ENCODE results near the gene LRRTM3. TPM values are rescaled to one million over a fixed set of nuclear protein-coding genes. Genes with fewer than 3 reads are reported as not detected.

LRRTM3 gene
- total RNA-seq, 1 experiment from 2014 or later = 0.21 TPM

DNA sequence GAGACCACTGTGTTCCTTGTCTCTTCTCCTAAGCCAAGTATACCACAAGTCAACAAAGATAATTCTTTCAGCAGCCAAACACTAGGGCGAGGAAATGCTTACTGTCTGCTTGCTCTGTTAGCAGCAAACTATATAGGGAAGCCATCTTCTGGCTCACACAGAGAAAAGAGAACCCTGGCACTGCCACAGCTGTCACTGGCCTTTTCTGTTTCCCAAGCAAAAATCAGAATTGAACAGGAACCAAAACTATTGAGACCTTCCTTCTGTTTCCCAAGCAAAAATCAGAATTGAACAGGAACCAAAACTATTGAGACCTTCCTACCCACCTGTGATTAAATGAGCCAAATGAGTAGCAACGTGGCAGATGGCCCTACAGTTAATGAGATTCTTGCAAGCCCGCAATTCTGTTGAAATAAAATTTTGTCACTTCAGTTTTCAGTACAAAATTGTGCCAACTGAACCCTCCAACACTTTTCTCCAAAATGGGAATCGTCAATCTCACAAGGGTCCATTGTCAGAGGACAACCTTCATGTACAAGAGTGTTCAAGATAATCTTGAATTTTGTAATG is 54.5 kb downstream of the LRRTM3 start:
- Histone ChIP-seq H3K36me3 (replicated peaks; ENCODE audit: control insufficient read depth, insufficient read depth, low read length) (no peaks in the 10 kb centered on the region), H3K27me3 (ENCODE audit: control insufficient read depth, insufficient read depth, low read length) (no peaks in the 10 kb centered on the region), H3K4me3 (ENCODE audit: insufficient read depth, low read depth, low read length) (no peak overlapping the region)
- no peak for DNase-seq

GRCh38 chr10:66981361-66982052 is 55.7 kb downstream of the LRRTM3 start:
- no peaks in the 10 kb centered on the region for H3K36me3 ChIP-seq (replicated peaks; ENCODE audit: control insufficient read depth, insufficient read depth, low read length)
- no peak for DNase-seq
- no peaks in the 10 kb centered on the region for H3K27me3 ChIP-seq (ENCODE audit: control insufficient read depth, insufficient read depth, low read length)

GRCh38 chr10:66982053-66982420 is 56.2 kb downstream of the LRRTM3 start:
- H3K4me3 ChIP-seq (ENCODE audit: insufficient read depth, low read depth, low read length) = no peak overlapping the region
- H3K36me3 ChIP-seq (replicated peaks; ENCODE audit: control insufficient read depth, insufficient read depth, low read length) = no peaks in the 10 kb centered on the region
- H3K27me3 ChIP-seq (ENCODE audit: control insufficient read depth, insufficient read depth, low read length) = no peaks in the 10 kb centered on the region
- DNase-seq = no peak

More at GRCh38 chr10:66981361-66982052, 55.7 kb downstream of the LRRTM3 start:
- no peak overlapping the region for H3K4me3 ChIP-seq (ENCODE audit: insufficient read depth, low read depth, low read length)

GRCh38 chr10:66982792-66983474 is 57.1 kb downstream of the LRRTM3 start:
- DNase-seq = no peak
- Histone ChIP-seq H3K36me3 (replicated peaks; ENCODE audit: control insufficient read depth, insufficient read depth, low read length) (no peaks in the 10 kb centered on the region), H3K27me3 (ENCODE audit: control insufficient read depth, insufficient read depth, low read length) (no peaks in the 10 kb centered on the region), H3K4me3 (ENCODE audit: insufficient read depth, low read depth, low read length) (no peak overlapping the region)

GRCh38 chr10:66983475-66983818 is 57.6 kb downstream of the LRRTM3 start:
- Histone ChIP-seq H3K36me3 (replicated peaks; ENCODE audit: control insufficient read depth, insufficient read depth, low read length) (no peaks in the 10 kb centered on the region), H3K27me3 (ENCODE audit: control insufficient read depth, insufficient read depth, low read length) (no peaks in the 10 kb centered on the region), H3K4me3 (ENCODE audit: insufficient read depth, low read depth, low read length) (no peak overlapping the region)
- no peak for DNase-seq

DNA sequence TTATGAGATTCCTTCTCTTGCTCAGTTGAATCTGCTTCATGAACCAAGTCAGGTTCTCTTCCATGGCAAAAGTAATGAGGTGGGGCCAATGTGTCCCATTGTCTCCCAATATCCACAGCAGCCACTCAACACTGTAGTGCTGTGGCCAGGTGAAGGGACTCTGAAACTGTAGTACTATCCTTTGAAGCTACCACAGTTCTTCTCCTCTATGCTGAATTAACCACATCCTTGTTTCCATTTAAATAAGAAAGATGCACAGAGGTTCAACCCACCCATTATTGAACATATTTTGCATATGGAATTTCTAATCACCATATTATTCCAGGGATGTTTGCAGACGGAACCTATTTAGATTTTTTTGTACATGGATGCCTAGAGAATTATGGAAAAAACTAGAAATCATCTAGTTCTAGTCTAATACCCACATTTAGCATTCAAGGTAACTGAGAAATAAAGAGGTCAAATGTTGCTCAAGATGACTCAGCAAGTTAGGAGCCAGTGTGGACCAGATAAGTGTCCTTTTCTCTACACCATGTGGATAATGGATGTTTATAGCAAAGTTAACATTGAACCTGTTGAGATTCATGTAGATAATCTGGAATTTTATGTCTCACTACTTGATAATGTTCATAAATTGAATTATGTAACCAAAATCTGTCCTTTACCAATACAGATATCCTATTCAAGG is 64.5 kb downstream of the LRRTM3 start:
- Histone ChIP-seq H3K27me3 (ENCODE audit: control insufficient read depth, insufficient read depth, low read length) (no peaks in the 10 kb centered on the region), H3K4me3 (ENCODE audit: insufficient read depth, low read depth, low read length) (no peak overlapping the region), H3K36me3 (replicated peaks; ENCODE audit: control insufficient read depth, insufficient read depth, low read length) (no peaks in the 10 kb centered on the region)
- DNase-seq = no peak

DNA sequence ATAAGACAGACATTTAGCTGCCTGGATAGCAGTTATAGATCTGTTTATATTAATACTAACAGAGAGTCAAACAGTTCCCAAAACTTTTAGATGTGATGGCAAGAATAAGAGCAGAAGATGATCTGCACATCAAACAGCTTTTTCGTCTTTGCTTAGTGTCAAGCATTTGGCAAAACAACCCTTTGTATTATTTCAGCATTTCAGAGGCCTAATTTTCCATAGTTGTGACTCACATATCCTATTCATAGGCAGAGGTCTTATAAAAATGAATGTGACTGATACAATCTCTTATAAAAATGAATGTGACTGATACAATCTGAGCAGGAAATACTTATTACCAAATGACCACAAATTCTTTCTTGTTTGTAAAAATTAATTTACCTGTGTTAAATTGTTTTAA is 71.2 kb downstream of the LRRTM3 start:
- no peak overlapping the region for H3K4me3 ChIP-seq (ENCODE audit: insufficient read depth, low read depth, low read length)
- no peak for DNase-seq
- no peaks in the 10 kb centered on the region for H3K36me3 ChIP-seq (replicated peaks; ENCODE audit: control insufficient read depth, insufficient read depth, low read length)
- H3K27me3 ChIP-seq (ENCODE audit: control insufficient read depth, insufficient read depth, low read length) = no peaks in the 10 kb centered on the region

DNA sequence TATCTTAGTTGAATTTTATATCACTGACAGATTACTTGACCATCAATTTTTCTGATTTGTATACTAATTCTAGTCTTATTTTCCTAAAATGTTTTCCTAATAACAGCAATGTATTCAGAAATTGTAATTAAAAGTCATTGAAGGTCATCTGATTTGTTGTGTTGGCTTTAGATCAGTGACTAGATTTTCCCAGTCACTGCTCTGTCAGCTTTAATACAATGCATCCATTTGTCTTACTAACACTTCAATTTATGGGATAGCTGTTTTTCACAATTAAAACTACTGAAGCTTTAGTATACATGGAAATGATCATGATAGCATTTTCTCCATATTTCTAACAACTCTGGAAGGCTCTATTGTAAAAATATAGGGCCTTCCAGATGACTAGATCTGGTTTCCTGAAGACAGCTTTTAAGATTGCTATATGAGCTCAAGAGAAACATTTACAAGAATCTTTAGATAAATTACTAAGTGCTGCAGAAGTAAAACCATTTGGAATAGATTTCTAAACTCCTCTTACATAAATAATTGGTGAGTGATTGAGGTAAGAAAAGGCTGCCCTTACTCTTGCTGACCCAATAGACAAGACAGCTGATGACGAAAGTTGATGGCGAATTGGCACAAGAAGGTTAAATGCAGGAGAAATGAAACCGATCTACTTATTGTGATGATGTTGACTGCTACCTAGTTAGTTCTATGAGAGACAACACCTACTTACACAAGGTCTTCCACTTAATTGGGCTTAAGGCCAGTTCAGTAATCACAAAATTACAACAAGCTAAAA is 74.1 kb downstream of the LRRTM3 start:
- Histone ChIP-seq H3K36me3 (replicated peaks; ENCODE audit: control insufficient read depth, insufficient read depth, low read length) (no peaks in the 10 kb centered on the region), H3K4me3 (ENCODE audit: insufficient read depth, low read depth, low read length) (no peak overlapping the region), H3K27me3 (ENCODE audit: control insufficient read depth, insufficient read depth, low read length) (no peaks in the 10 kb centered on the region)
- DNase-seq = no peak

DNA sequence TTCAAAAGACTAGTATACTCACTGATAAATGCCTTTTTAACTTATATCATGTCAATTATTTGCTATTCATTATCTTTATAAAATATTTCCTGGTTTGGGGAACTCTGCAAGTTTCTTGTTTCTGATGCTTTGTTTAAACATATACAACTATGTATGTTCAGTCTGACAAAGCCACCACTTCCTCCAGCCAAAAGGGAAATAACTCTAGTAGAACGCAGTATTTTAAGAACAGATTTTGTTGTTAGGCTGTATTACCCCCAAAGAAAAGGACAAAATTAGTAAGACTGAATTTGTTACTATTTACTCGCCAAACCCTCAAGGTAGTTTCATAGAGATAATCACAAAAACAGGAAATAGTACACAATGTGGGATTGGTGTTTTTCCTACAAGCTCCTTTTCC is 78.9 kb downstream of the LRRTM3 start:
- Histone ChIP-seq H3K27me3 (ENCODE audit: control insufficient read depth, insufficient read depth, low read length) (no peaks in the 10 kb centered on the region), H3K4me3 (ENCODE audit: insufficient read depth, low read depth, low read length) (no peak overlapping the region), H3K36me3 (replicated peaks; ENCODE audit: control insufficient read depth, insufficient read depth, low read length) (no peaks in the 10 kb centered on the region)
- DNase-seq = no peak

DNA sequence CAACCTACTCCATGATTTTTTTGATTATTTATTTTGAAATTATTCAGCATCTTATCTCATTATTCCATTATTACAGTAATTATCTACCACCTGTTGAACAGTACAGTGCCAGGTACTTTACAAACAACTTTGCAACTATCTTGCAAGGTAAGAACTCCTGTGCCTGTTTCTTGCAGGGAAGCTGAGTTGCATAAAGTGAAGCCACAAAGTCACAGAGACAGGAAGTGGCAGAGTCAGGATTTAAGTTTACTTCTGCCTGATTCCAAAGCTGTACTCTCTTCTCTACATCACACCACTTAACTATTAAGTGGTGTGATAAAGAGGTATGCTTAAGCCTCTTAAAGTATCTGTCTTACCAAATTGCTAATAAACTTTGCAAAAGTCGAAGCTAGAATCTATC is 80.1 kb downstream of the LRRTM3 start:
- no peak for DNase-seq
- Histone ChIP-seq H3K27me3 (ENCODE audit: control insufficient read depth, insufficient read depth, low read length) (no peaks in the 10 kb centered on the region), H3K4me3 (ENCODE audit: insufficient read depth, low read depth, low read length) (no peak overlapping the region), H3K36me3 (replicated peaks; ENCODE audit: control insufficient read depth, insufficient read depth, low read length) (no peaks in the 10 kb centered on the region)

DNA sequence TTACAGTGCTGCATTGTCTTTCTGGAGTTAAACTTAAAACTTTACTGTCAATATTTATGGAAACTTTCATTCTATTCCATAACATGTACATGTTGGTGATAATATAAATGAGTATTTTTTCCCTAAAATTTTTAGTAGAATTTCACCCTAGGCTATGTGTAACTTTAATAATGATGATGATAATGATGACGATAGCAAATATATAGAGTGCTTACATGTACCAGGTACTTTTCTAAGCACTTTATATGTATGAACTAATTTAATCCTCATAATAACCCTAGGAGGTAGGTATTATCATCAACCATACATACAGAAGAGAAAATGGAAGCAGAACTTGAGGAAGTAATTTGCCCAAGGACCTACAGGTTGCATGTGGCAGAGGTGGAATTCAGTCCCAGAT is 85.6 kb downstream of the LRRTM3 start:
- Histone ChIP-seq H3K36me3 (replicated peaks; ENCODE audit: control insufficient read depth, insufficient read depth, low read length) (no peaks in the 10 kb centered on the region), H3K4me3 (ENCODE audit: insufficient read depth, low read depth, low read length) (no peak overlapping the region), H3K27me3 (ENCODE audit: control insufficient read depth, insufficient read depth, low read length) (no peaks in the 10 kb centered on the region)
- DNase-seq = no peak

DNA sequence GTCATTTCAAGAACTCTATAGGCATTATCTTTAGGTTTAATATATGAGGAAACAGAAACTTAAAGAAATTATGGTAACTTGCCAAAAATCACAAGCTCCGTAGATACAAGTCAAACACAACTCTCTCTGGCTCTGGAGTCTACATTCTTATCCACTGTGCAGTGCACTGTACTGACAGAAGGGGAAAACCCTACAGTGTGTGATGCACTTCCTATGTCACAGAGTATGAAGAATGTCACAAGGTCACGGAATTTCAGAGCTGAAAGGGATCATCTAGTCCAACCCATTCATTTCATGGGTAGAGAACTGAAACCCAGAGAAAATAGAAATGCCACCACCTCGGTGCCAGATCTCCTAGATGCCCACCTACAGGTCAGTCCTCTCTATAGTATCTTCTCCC is 86.1 kb downstream of the LRRTM3 start:
- no peak for DNase-seq
- Histone ChIP-seq H3K36me3 (replicated peaks; ENCODE audit: control insufficient read depth, insufficient read depth, low read length) (no peaks in the 10 kb centered on the region), H3K27me3 (ENCODE audit: control insufficient read depth, insufficient read depth, low read length) (no peaks in the 10 kb centered on the region), H3K4me3 (ENCODE audit: insufficient read depth, low read depth, low read length) (no peak overlapping the region)

DNA sequence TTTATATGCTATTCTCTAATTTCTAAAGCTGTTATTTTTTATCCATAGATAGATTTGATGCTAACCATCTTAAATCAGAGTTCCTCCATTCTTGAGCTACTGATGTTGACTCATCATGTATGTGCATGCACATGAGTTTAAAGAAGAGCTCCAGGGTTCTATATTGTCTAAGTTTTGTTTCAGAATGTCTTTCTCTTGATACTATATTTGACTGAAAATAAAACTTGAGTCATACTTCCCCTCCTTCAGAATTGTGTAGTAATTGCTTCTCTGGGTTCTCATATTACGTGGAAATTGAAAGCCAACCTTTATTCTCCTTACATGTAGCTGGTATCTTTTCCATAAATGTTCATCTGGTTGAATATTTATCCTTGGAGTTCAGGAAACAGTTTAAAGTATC is 89.4 kb downstream of the LRRTM3 start:
- DNase-seq = no peak
- H3K36me3 ChIP-seq (replicated peaks; ENCODE audit: control insufficient read depth, insufficient read depth, low read length) = no peaks in the 10 kb centered on the region
- no peak overlapping the region for H3K4me3 ChIP-seq (ENCODE audit: insufficient read depth, low read depth, low read length)
- no peaks in the 10 kb centered on the region for H3K27me3 ChIP-seq (ENCODE audit: control insufficient read depth, insufficient read depth, low read length)

- DNase-seq = no peak
- H3K4me3 ChIP-seq (ENCODE audit: insufficient read depth, low read depth, low read length) = no peak overlapping the region
- H3K36me3 ChIP-seq (replicated peaks; ENCODE audit: control insufficient read depth, insufficient read depth, low read length) = no peaks in the 10 kb centered on the region
- H3K27me3 ChIP-seq (ENCODE audit: control insufficient read depth, insufficient read depth, low read length) = no peaks in the 10 kb centered on the region
These were observed 91.4 kb downstream of the LRRTM3 start for GRCh38 chr10:67017218-67017617.

Measured in H7 (cell line).